ENCODE data around the gene EVL.

DNA sequence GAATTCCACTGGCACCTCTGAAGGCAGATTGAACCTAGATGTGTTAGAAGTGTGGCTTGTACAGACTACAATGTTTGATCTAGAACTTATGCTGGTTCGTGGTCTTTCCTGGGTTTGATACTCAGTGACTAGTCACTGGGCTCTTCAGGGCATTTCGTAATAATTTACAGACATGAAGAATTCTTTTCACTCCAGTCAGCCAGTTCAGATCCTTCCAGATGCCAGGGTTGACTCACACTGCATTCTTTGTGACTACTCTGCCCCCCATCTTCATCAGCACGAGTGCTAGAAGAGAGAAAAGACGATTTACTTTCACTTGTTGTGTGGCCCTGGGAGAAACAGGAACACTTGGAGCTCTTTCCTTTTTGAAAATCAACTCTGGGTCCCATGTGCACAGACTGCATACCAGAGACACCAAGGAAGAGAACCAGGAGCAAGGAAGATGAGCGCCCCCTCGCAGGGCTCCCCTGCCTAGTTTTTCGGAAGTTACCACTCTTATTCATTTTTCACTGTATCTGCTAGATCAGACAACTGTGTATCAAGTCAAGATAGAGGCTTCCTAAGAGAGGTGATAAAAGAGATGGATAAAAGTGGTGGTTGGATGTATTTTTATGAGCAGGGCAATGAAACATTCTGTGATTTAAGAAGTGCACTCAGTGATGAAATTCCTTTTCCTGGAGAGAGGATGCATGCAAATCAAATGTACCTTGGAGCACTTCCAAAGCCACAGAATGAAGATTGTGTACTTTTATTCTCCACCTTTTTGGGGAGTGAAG lies 33.5 kb upstream of the EVL start:
- TF ChIP-seq POLR2A (IDR thresholded peaks at IDR 0.05; ENCODE audit: low read length) (no peak), GATA1 (IDR thresholded peaks at IDR 0.05; ENCODE audit: low read depth, low read length) (no peak)
